ENCODE results near the gene STAG1. TPM values are rescaled to one million over a fixed set of nuclear protein-coding genes. Genes with fewer than 3 reads are reported as not detected.
"Not testable (repeated sequence)": the region's sequence is repeated elsewhere in the genome, so short reads cannot be mapped to it uniquely, and the experiment has no call there.

The STAG1 gene
- total RNA-seq, 3 donors from 2014 or later = 46.8 to 57.1 (median 50.4) TPM

DNA sequence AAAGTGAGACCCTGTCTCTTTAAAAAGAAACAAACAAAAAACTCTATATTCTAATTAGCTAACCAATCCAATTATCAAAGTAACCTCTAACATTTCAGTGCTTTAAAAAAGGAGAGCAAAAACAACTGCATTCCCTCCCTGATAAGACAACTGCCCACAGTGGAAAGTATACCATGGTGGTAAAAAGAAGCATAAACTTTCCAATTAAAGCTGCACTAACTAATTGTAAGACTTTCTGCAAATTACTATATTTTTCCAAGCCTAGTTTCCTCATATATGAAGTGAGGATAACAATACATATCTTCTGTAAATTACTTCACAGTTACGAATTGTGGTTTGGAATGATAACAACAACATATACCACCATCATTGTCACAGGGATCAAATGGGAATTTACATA is 35.5 kb downstream of the STAG1 start:
- H3K9me3 ChIP-seq = no peaks in the 10 kb centered on the region
- intact Hi-C loops (cut with DNase I, micrococcal nuclease) = no loop called here
- TF ChIP-seq, protein P1, sequence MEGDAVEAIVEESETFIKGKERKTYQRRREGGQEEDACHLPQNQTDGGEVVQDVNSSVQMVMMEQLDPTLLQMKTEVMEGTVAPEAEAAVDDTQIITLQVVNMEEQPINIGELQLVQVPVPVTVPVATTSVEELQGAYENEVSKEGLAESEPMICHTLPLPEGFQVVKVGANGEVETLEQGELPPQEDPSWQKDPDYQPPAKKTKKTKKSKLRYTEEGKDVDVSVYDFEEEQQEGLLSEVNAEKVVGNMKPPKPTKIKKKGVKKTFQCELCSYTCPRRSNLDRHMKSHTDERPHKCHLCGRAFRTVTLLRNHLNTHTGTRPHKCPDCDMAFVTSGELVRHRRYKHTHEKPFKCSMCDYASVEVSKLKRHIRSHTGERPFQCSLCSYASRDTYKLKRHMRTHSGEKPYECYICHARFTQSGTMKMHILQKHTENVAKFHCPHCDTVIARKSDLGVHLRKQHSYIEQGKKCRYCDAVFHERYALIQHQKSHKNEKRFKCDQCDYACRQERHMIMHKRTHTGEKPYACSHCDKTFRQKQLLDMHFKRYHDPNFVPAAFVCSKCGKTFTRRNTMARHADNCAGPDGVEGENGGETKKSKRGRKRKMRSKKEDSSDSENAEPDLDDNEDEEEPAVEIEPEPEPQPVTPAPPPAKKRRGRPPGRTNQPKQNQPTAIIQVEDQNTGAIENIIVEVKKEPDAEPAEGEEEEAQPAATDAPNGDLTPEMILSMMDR (IDR thresholded peaks at IDR 0.05) = no peak
- H3K4me3 ChIP-seq = no peak overlapping the region
- H3K4me1 ChIP-seq (ENCODE audit: low read depth) = no peaks in the 10 kb centered on the region
- DNase-seq (no peak), ATAC-seq (no peak)
- H3K36me3 ChIP-seq (ENCODE audit: low read depth) = no peaks in the 10 kb centered on the region

DNA sequence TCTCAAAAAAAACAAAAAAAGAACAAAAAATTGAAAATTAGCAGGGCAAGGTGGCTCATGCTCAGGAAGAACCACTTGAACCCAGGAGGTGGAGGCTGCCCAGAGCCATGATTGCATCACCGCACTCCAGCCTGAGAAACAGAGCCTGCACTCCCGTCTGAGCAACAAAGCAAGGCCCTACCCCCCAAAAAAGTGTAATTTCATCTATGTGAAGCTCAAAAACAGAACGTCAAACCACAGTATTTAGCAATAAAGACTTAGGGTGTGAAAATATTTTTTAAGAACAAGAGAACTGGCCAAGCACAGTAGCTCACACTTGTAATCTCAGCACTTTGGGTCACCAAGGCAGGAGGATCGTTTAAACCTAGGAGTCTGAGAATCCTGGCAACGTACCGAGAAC is 38.2 kb downstream of the STAG1 start:
- no peaks in the 10 kb centered on the region for H3K9me3 ChIP-seq
- TF ChIP-seq, protein P1 (IDR thresholded peaks at IDR 0.05) = no peak
- H3K4me1 ChIP-seq (ENCODE audit: low read depth) = no peaks in the 10 kb centered on the region
- no peak overlapping the region for H3K4me3 ChIP-seq
- DNase-seq (no peak), ATAC-seq (no peak)
- H3K36me3 ChIP-seq (ENCODE audit: low read depth) = no peaks in the 10 kb centered on the region
- intact Hi-C loops (cut with DNase I, micrococcal nuclease) = no loop called here

DNA sequence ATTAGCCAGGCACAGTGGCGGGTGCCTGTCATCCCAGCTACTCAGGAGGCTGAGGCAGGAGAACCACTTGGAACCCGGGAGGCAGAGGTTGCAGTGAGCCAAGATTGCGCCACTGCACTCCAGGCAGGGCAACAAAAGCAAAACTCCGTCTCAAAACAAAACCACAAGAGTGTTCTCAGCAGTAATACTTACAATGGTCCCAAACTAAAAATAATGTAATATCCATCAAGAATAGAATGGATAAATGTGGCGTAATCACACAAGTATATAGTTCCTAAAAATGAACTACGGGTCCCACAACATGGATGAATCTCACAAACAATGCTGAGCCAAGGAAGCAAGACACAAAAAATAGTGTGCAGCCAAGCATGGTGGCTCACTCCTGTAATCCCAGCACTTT is 39.2 kb downstream of the STAG1 start:
- no peaks in the 10 kb centered on the region for H3K9me3 ChIP-seq
- TF ChIP-seq, protein P1 (IDR thresholded peaks at IDR 0.05) = no peak
- H3K4me1 ChIP-seq (ENCODE audit: low read depth) = no peaks in the 10 kb centered on the region
- ATAC-seq = no peak
- H3K4me3 ChIP-seq = no peak overlapping the region
- intact Hi-C loops (cut with DNase I, micrococcal nuclease) = no loop called here
- no peak for DNase-seq
- H3K36me3 ChIP-seq (ENCODE audit: low read depth) = no peaks in the 10 kb centered on the region

DNA sequence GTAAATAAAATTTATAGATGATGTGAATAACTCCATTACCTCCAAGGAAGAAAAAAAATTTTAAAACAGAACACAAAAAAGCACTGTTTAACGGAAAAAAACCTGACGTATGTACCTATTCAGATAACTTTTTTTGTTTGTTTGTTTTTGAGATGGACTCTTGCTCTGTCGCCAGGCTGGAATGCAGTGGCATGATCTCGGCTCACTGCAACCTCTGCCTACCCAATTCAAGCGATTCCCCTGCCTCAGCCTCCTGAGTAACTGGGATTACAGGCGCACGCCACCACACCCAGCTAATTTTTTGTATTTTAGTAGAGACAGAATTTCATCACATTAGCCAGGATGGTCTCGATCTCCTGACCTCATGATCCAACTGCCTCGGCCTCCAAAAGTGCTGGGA is 40.3 kb downstream of the STAG1 start:
- intact Hi-C loops (cut with DNase I, micrococcal nuclease); DNase-seq; H3K36me3 ChIP-seq (ENCODE audit: low read depth); H3K4me3 ChIP-seq; H3K4me1 ChIP-seq (ENCODE audit: low read depth); H3K9me3 ChIP-seq; ATAC-seq: not testable (repeated sequence)

DNA sequence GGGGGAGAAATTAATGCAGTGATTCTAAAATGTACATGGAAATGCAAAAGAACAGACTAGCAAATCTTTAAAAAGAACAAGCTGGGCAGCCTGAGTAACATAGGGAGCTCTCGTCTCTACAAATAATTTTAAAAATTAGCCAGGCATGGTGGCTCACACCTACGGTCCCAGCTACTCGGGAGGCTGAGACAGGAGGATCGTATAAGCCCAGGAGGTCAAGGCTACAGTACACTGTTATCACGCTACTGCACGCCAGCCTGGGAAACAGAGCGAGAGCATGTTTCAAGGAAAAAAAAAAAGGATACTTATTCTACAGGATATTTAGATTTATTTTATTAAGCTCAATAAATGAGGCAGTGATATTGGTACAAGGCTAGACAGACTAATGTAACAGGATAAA is 40.9 kb downstream of the STAG1 start:
- TF ChIP-seq, protein P1 (IDR thresholded peaks at IDR 0.05) = no peak
- intact Hi-C loops (cut with DNase I, micrococcal nuclease) = no loop called here
- H3K4me1 ChIP-seq (ENCODE audit: low read depth) = no peaks in the 10 kb centered on the region
- H3K4me3 ChIP-seq = no peak overlapping the region
- ATAC-seq = no peak
- no peaks in the 10 kb centered on the region for H3K36me3 ChIP-seq (ENCODE audit: low read depth)
- no peaks in the 10 kb centered on the region for H3K9me3 ChIP-seq
- no peak for DNase-seq

DNA sequence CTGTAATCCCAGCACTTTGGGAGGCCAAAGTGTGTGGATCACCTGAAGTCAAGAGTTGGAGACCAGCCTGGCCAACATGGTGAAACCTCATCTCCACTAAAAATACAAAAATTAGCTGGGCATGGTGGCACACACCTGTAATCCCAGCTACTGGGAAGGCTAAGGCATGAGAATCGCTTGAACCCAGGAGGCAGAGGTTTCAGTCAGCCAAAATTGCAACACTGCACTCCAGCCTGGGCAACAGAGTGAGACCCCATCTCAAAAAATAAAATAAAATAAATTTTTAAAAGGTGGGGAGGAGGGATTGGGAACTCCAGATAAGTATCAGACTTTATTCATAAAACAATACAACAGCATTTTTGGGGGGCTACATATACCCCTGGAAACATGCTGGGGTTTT is 42.4 kb downstream of the STAG1 start:
- H3K9me3 ChIP-seq; intact Hi-C loops (cut with DNase I, micrococcal nuclease); ATAC-seq; H3K4me1 ChIP-seq (ENCODE audit: low read depth); H3K4me3 ChIP-seq; H3K36me3 ChIP-seq (ENCODE audit: low read depth); DNase-seq: not testable (repeated sequence)

DNA sequence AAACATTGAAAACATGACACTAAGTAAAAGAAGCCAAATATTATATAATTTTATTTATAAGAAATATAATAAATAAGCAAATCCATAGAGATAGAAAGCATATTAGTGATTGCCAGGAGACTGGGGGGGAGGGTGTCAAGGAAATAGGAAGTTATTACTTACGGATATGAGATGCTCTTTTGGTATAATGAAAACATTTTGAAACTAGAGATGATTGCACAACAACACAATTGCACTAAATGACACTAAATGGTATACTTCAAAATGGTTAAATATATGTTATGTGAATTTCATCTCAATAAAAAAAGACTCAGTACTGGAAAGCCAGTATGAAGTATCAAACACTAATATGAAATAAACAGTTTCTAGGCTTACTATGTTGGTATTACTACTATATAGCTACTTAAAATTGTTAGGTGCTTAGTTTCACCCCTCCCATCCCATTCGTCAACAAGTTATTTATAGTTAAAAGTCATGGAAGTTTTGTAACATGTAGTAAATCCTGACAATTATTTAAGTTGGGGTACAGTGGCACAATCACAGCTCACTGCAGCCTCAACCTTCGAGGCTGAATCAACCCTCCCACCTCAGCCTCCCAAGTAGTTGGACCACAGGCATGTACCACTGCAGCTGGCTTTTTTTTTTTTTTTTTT is 43.7 kb downstream of the STAG1 start:
- no peak for ATAC-seq
- H3K9me3 ChIP-seq = no peaks in the 10 kb centered on the region
- H3K4me1 ChIP-seq (ENCODE audit: low read depth) = no peaks in the 10 kb centered on the region
- H3K4me3 ChIP-seq = no peak overlapping the region
- TF ChIP-seq, protein P1 (IDR thresholded peaks at IDR 0.05) = no peak
- DNase-seq = no peak
- intact Hi-C loops (cut with DNase I, micrococcal nuclease) = no loop called here
- no peaks in the 10 kb centered on the region for H3K36me3 ChIP-seq (ENCODE audit: low read depth)
